HL-60 (cell line): ENCODE data around the gene GSTM1.
"Not testable (repeated sequence)": the region's sequence is repeated elsewhere in the genome, so short reads cannot be mapped to it uniquely, and the experiment has no call there.

ENCODE experiments used
- DNase-seq, 2 experiments: peaks; one replicate each; pipeline ENCODE4 v3.0.0-alpha.2; 2010 to 2020; ENCODE audit warnings: low read depth in 1 of 2, low spot score in 1 of 2
- H3K27ac ChIP-seq: fragments of 250-450 bp; sonication (Bioruptor Pico); replicated peaks from 2 replicates; pipeline ENCODE4 v1.5.1; 2020; ENCODE audit warnings: mild to moderate bottlenecking, moderate library complexity
- H3K27me3 ChIP-seq: fragments of 250-450 bp; sonication (Bioruptor Pico); 2 replicates; pipeline ENCODE4 v1.5.1; 2021; ENCODE audit warnings: mild to moderate bottlenecking, moderate library complexity; ENCODE audit not compliant: insufficient read depth, poor library complexity, severe bottlenecking
- H3K4me3 ChIP-seq: replicated peaks from 2 replicates; pipeline ENCODE4 v1.5.1; 2011; ENCODE audit warnings: mild to moderate bottlenecking, control low read depth, low read length; ENCODE audit not compliant: insufficient read depth
- GABPA ChIP-seq: IDR thresholded peaks from 2 replicates; pipeline ENCODE4 v1.6.1; 2012; ENCODE audit warnings: low read depth
- POLR2AphosphoS5 ChIP-seq: IDR thresholded peaks from 2 replicates; pipeline ENCODE4 v1.6.1; 2012; ENCODE audit warnings: low read depth
- SPI1 ChIP-seq: IDR thresholded peaks from 2 replicates; pipeline ENCODE4 v1.6.1; 2012; ENCODE audit warnings: low read depth, mild to moderate bottlenecking, borderline replicate concordance
- TF ChIP-seq, protein P1 (sequence below): IDR thresholded peaks from 2 replicates; pipeline ENCODE4 v1.6.1; 2012; ENCODE audit warnings: low read depth; ENCODE audit not compliant: insufficient replicate concordance
- TF ChIP-seq, protein P2 (sequence below): IDR thresholded peaks from one replicate; pipeline ENCODE4 v1.5.1; 2011; ENCODE audit warnings: low read length, control low read depth, inconsistent platforms; ENCODE audit not compliant: insufficient read depth

Gene GSTM1

DNA sequence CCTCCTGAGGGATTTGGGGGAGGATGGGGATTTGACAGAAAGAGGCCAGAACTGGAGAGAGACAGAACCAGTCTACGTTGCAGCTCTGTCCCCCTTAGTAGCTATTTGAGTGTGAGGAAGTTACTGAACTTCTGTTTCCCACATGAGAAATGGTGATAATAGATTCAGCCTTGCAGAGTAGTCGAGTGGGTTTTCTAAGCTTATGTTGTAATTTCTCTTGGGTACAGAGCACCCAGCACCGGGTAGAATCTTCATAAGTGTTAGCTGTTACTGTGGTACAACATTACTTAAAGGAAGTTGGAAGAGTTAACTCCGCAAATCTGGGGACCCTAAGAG is 27.0 kb upstream of the GSTM1 start:
- DNase-seq, result peak in 1 of 2 experiments; percentile 48

DNA sequence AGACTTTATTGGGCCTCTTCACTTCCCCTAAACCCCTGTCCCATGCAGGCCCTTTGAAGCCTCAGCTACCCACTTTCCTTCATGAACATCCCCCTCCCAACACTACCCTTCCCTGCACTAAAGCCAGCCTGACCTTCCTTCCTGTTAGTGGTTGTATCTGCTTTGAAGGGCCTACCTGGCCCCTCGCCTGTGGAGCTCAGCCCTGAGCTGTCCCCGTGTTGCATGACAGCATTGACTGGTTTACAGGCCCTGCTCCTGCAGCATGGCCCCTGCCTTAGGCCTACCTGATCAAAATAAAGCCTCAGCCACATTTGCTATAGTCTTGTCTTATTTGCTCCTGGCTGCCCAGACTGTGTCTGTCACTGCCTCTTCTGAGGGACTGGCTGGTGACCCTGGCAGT is 26.2 kb upstream of the GSTM1 start:
- Histone ChIP-seq H3K4me3 (no peak overlapping the region), H3K27ac (no peak overlapping the region), H3K27me3 (no peaks in the 10 kb centered on the region)
- TF ChIP-seq SPI1, result no peak
- TF ChIP-seq POLR2AphosphoS5, result no peak
- no peak for DNase-seq

More for the DNA sequence above, 27.0 kb upstream of the GSTM1 start:
- H3K27ac ChIP-seq, H3K27me3 ChIP-seq, H3K4me3 ChIP-seq: not testable (repeated sequence)
- TF ChIP-seq SPI1, result peak; percentile 59; the same call in 1 of the 2 replicates

DNA sequence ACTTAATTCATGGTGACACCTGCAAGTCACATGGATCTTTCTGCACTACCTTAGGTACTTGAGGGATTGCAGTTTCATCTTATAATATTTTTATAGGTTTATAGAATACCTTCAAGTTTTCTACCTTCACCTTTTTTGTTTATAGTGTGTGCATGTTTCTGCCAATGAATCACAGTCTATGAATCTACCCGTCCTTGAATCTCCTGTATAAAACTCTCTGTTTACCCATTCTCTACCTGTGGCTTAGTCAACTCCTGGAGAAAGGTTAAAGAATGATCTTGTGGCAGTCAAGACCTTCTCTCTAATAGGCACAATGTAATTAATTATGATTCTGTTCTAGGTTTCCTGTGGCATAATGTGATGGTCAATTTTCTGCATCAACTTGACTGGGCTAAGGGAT is 22.9 kb upstream of the GSTM1 start:
- Histone ChIP-seq H3K4me3 (no peak overlapping the region), H3K27me3 (no peaks in the 10 kb centered on the region), H3K27ac (no peak overlapping the region)
- TF ChIP-seq POLR2AphosphoS5, result no peak
- no peak for TF ChIP-seq GABPA
- TF ChIP-seq, protein P1, sequence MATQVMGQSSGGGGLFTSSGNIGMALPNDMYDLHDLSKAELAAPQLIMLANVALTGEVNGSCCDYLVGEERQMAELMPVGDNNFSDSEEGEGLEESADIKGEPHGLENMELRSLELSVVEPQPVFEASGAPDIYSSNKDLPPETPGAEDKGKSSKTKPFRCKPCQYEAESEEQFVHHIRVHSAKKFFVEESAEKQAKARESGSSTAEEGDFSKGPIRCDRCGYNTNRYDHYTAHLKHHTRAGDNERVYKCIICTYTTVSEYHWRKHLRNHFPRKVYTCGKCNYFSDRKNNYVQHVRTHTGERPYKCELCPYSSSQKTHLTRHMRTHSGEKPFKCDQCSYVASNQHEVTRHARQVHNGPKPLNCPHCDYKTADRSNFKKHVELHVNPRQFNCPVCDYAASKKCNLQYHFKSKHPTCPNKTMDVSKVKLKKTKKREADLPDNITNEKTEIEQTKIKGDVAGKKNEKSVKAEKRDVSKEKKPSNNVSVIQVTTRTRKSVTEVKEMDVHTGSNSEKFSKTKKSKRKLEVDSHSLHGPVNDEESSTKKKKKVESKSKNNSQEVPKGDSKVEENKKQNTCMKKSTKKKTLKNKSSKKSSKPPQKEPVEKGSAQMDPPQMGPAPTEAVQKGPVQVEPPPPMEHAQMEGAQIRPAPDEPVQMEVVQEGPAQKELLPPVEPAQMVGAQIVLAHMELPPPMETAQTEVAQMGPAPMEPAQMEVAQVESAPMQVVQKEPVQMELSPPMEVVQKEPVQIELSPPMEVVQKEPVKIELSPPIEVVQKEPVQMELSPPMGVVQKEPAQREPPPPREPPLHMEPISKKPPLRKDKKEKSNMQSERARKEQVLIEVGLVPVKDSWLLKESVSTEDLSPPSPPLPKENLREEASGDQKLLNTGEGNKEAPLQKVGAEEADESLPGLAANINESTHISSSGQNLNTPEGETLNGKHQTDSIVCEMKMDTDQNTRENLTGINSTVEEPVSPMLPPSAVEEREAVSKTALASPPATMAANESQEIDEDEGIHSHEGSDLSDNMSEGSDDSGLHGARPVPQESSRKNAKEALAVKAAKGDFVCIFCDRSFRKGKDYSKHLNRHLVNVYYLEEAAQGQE, result no peak
- TF ChIP-seq SPI1, result no peak
- TF ChIP-seq, protein P2, sequence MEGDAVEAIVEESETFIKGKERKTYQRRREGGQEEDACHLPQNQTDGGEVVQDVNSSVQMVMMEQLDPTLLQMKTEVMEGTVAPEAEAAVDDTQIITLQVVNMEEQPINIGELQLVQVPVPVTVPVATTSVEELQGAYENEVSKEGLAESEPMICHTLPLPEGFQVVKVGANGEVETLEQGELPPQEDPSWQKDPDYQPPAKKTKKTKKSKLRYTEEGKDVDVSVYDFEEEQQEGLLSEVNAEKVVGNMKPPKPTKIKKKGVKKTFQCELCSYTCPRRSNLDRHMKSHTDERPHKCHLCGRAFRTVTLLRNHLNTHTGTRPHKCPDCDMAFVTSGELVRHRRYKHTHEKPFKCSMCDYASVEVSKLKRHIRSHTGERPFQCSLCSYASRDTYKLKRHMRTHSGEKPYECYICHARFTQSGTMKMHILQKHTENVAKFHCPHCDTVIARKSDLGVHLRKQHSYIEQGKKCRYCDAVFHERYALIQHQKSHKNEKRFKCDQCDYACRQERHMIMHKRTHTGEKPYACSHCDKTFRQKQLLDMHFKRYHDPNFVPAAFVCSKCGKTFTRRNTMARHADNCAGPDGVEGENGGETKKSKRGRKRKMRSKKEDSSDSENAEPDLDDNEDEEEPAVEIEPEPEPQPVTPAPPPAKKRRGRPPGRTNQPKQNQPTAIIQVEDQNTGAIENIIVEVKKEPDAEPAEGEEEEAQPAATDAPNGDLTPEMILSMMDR, result no peak
- DNase-seq, result no peak

DNA sequence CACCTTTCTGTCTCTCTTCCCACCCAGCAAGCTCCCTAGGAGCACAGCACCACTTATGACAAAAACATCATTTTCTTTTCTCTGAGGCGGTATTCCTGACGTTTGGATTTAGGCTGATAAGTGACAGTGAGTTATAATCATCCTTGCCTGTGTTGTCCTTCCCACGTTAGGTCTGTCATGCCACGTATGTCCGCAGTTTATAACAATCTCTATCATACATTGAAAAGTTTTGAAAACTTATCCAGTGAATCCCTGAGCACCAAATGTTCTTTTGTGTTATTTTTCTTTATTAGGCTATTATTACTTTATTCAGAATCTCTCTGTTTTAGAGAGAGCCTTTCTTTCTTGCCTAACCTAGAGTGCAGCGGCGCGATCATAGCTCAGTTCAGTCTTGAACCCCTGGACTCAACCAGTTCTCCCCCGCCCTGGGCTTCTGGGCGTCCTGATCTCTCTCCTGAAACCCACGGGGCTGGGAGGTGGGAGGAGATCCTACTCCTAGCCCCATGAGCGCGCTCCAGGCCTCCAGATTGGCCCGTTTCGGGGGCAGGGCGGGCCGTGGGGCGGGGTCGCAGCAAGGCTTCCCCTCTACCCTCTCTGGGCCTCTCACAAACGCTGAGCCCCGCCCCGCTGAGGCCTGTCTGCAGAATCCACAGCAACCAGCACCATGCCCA is 20.0 kb upstream of the GSTM1 start, which contains the start of gene GSTM2:
Gene GSTM2, plus strand, starts transcription at position 606 of the 671 bp plus-strand sequence. Its CDS starts 59 bp downstream, at position 665.
- TF ChIP-seq POLR2AphosphoS5 (no peak), SPI1 (no peak), GABPA (no peak)
- TF ChIP-seq, protein P2, result no peak
- TF ChIP-seq, protein P1, result no peak
- DNase-seq, result no peak
- Histone ChIP-seq H3K4me3 (no peak within 1 kb of the TSS), H3K27ac (no peak within 1 kb of the TSS), H3K27me3 (peaks cover 2% of the 10 kb centered on the region)

DNA sequence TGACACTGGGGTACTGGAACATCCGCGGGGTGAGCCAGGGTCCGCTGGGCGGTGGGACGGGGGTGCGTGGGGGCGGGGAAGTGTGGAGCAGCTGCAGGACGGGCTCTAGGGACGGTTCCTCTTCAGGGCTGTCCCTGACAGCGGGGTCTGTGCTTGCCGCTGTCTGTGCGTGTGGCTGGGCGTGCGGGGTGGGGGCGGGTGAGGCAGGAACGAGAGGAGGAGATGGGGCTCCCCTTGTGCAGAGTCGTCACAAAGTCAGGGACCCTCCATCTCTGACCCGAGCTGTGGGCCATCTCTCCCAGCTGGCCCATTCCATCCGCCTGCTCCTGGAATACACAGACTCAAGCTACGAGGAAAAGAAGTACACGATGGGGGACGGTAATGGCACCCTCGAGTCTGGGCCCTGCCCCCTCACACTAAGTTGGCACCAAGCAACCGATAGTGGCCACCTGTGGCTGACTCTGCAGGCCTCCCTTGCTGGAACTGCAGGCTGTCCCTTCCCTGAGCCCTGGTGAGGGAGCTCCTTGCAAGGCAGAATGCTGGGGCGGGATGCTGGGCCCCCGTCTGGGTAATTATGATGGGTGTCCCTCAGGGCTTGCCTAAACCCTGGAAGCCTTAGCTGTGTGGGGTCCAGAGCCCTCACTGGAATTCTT is 19.4 kb upstream of the GSTM1 start:
- no peak overlapping the region for H3K4me3 ChIP-seq

More for the DNA sequence above, 19.4 kb upstream of the GSTM1 start:
- Histone ChIP-seq H3K27me3 (peaks cover 2% of the 10 kb centered on the region), H3K27ac (no peak overlapping the region)
- no peak for DNase-seq
- no peak for TF ChIP-seq SPI1
- TF ChIP-seq, protein P1, result no peak
